ENCODE results near the gene PDZRN3.

Gene PDZRN3

GRCh38 chr3:73419179-73419803 is 205.4 kb downstream of the PDZRN3 start:
- no peak for DNase-seq (ENCODE audit: low read depth in 2 of 2)

DNA sequence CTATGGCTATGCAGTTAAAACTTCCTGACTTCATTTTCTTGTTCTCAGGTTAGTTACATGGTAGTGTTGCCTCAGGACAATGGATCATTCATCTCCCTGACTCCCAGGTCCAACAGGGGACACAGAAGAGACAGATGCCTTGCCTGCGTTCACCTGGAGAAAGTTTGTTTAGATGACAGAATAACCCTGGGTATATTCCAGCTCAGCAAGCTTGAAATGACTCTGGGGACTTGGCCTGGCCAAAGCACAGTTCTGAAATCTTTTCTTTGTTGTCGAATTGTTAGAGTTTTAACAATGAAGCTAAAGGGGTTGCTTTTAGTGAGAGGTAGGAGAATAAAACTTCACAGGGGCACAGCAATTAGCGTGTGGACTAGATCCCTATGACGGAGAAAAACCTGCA is 206.1 kb downstream of the PDZRN3 start:
- DNase-seq (ENCODE audit: low read depth in 2 of 2): no peak

DNA sequence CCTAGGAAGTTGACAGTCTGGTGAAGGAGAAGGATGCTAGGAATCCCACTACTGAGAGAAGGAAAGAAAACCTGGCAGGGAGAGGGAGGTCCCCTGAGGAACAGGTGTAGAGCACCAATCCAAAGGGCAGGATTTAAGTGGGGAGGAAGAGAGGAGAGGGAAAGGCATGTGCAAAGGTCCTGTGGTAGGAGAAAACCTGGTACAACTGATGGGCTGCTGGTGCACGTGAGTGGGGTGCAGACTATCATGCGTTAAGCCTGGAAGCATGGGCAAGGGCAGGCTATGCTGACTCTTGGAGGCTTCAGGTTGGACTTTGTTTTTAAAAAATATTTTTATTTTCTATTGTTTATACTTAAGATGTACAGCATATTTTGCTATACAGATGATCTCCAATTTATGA is 209.6 kb downstream of the PDZRN3 start:
- DNase-seq (ENCODE audit: low read depth in 2 of 2): no peak

- no peak for DNase-seq (ENCODE audit: low read depth in 2 of 2)
Observed at GRCh38 chr3:73413619-73414018, 211.1 kb downstream of the PDZRN3 start.

- DNase-seq (ENCODE audit: low read depth in 2 of 2): no peak
Observed at GRCh38 chr3:73411993-73412392, 212.7 kb downstream of the PDZRN3 start.

DNA sequence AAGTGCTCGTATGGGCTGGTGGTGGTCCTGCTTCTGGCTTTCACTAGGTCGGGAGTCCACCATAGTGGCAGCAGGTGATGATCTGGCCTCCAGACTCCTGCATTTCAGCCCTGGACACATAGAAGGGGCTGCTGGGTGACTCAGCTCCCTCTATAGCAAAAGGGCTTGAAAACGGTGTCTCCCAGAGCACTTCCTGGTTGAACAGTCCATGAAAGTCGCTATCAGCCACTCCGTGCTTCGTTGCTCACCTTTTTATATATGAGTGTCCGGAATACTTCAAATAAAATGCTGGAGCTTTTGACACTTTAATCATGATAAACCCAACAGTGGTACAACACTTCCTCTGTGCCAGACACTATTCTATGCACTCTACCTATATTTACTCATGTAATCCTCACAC is 213.2 kb downstream of the PDZRN3 start:
- no peak for DNase-seq (ENCODE audit: low read depth in 2 of 2)

GRCh38 chr3:73409138-73409763 is 215.5 kb downstream of the PDZRN3 start:
- DNase-seq (ENCODE audit: low read depth in 2 of 2): no peak

DNA sequence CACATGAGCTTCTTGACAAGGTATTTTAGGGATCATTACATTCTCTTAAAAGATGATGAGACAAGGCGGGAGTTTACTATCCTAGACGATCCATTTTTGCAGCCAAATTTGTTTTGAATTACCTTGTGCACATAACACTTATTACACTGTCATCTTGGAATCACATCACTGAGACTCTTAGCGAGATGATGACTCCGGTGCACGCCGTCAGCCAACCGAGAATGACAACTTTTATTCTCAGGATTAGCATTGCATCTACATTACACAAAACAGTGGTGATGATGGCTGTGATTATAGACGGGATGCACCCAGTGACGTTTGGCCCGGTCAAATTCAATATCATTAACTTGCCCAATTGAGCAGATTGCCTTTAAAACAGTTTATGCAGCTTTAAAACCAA is 216.1 kb downstream of the PDZRN3 start:
- DNase-seq (ENCODE audit: low read depth in 2 of 2): no peak

- no peak for DNase-seq (ENCODE audit: low read depth in 2 of 2)
Observed at GRCh38 chr3:73407577-73407976, 217.2 kb downstream of the PDZRN3 start.

- no peak for DNase-seq (ENCODE audit: low read depth in 2 of 2)
Observed at GRCh38 chr3:73405853-73406252, 218.9 kb downstream of the PDZRN3 start.

DNA sequence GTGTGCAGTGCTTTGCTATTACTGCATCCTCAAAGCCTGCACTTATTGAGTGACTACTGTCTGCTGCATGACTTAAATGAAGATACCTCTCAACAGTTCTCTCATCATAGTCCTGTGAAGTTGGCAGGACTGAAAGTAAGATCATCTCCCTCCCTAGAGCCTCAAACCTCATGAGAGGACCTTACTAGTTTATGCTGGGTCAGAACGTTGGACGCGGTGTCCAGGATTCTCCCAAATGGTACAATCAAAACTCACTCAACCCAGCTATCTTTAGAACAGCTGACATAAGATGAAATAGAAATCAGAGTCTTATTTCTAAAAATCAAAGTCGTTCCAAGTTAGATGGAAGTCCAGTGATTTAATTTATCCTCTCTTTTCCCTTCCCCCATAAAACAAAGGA is 219.7 kb downstream of the PDZRN3 start:
- no peak for DNase-seq (ENCODE audit: low read depth in 2 of 2)

GRCh38 chr3:73404435-73404834 is 220.3 kb downstream of the PDZRN3 start:
- no peak for DNase-seq (ENCODE audit: low read depth in 2 of 2)

DNA sequence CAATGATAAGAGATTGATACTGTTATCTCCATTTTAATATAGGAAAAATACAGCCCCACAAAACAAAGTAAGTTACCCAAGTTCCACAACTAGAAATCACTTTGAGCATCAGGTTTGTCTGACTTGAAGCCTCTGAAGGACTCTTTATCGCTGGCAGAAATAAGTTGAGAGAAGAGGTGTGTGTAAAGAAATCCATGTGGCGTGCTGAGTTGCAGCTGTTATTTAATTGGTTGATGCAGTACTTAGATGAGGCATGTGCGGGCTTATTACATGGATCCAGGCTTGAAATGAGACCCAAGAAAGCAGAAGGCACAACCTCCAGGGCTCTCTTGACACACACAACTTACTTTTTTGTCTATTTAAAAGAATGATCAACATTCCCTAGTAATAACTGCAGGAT is 221.3 kb downstream of the PDZRN3 start:
- no peak for DNase-seq (ENCODE audit: low read depth in 2 of 2)

GRCh38 chr3:73401616-73402279 is 223.0 kb downstream of the PDZRN3 start:
- no peak for DNase-seq (ENCODE audit: low read depth in 2 of 2)

DNA sequence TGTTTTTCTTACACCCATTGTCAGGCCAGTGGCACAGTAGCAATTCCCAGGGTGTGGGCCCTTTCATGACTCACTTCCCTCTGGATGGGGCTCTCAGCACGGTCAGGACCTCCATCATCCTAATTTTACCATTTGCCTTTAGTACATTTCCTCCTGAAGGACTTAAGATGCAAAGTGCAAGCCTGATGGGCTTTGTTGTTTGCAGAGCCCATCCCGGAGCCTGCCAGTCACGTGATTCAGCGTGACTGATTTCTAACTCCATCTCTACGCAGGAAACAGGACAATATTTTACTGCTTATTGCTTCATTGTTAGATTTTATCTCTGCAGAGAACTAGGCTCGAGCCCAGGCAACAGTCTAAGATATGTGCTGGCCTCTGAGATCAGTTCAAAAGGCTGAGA is 223.7 kb downstream of the PDZRN3 start:
- no peak for DNase-seq (ENCODE audit: low read depth in 2 of 2)

DNA sequence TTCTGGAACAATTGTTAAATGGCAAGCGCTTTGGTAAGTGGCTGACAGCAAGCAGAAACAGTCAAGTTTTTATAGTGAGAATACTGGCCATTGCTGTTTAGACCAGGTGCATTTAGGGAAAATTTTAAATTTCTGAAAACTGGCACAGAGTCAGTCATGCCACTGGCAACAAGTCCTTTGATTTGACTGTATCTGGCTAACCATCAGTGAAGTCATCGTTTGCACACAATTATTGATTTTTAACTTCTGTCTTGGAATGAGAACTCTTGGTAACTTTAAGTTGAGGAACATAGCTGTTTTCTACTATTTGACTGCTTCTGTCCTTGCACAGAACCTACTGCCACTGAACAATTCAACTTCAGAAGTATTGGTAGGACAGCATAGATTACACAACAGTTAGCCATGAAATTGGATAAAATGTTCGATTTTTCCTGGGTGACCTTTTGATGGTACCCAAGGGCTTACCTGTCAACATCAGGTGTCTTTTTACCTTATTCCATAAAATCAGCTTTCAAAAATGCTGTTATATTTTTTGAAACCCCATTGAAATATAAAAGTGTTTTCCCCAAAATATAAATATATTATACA is 225.0 kb downstream of the PDZRN3 start:
- DNase-seq (ENCODE audit: low read depth in 2 of 2): no peak

GRCh38 chr3:73399106-73399505 is 225.6 kb downstream of the PDZRN3 start:
- no peak for DNase-seq (ENCODE audit: low read depth in 2 of 2)

- DNase-seq (ENCODE audit: low read depth in 2 of 2): no peak
Observed at GRCh38 chr3:73398084-73398483, 226.7 kb downstream of the PDZRN3 start.

- no peak for DNase-seq (ENCODE audit: low read depth in 2 of 2)
Observed at GRCh38 chr3:73394240-73394639, 230.5 kb downstream of the PDZRN3 start.

GRCh38 chr3:73393005-73393404 is 231.7 kb downstream of the PDZRN3 start:
- no peak for DNase-seq (ENCODE audit: low read depth in 2 of 2)

- DNase-seq (ENCODE audit: low read depth in 2 of 2): no peak
Observed at GRCh38 chr3:73391984-73392383, 232.8 kb downstream of the PDZRN3 start.

- no peak for DNase-seq (ENCODE audit: low read depth in 2 of 2)
Observed at GRCh38 chr3:73389928-73390327, 234.8 kb downstream of the PDZRN3 start.
